Esophagus muscularis mucosa (tissue), 4 donors: ENCODE data around the gene PLEKHM2. TPM values are rescaled to one million over a fixed set of nuclear protein-coding genes. Genes with fewer than 3 reads are reported as not detected.
"Not testable (repeated sequence)": the region's sequence is repeated elsewhere in the genome, so short reads cannot be mapped to it uniquely, and the experiment has no call there.

Experiments
- DNase-seq: peaks from one replicate; pipeline ENCODE4 v3.0.0-alpha.2; 2017; ENCODE audit errors: extremely low spot score
- H3K27ac ChIP-seq, 4 donors: fragments of 200-600 bp; sonication (generic); replicated peaks in 1 of 4; 1 replicate in 3 of 4; 2 replicates in 1 of 4; pipeline ENCODE4 v1.5.1; 2016 to 2019; ENCODE audit warnings: mild to moderate bottlenecking in 1 of 4
- H3K27me3 ChIP-seq, 4 donors: fragments of 200-600 bp; sonication (generic); one replicate each; pipeline versions ENCODE4 v1.5.1 to v1.6.0; 2016 to 2019
- H3K36me3 ChIP-seq, 4 donors: fragments of 200-600 bp; sonication (generic); one replicate each; pipeline ENCODE4 v1.5.1; 2016 to 2019
- H3K4me1 ChIP-seq, 4 donors: fragments of 200-600 bp; sonication (generic); one replicate each; pipeline ENCODE4 v1.5.1; 2016 to 2019
- H3K4me3 ChIP-seq, 4 donors: fragments of 200-600 bp; sonication (generic); 1 replicate in 2 of 4; 2 replicates in 2 of 4; pipeline ENCODE4 v1.5.1; 2016 to 2019; ENCODE audit warnings: mild to moderate bottlenecking in 4 of 4, moderate library complexity in 1 of 4
- H3K9me3 ChIP-seq, 4 donors: fragments of 200-600 bp; sonication (generic); 1 replicate in 3 of 4; 2 replicates in 1 of 4; pipeline ENCODE4 v1.5.1; 2016 to 2019
- EP300 ChIP-seq: sonication (generic); formaldehyde crosslinking; IDR thresholded peaks from one replicate; pipeline ENCODE4 v1.6.1; 2017; ENCODE audit warnings: antibody characterized with exemption
- POLR2A ChIP-seq: fragments of 450-650 bp; IDR thresholded peaks from one replicate; pipeline ENCODE4 v1.6.1; 2017; ENCODE audit warnings: antibody characterized with exemption, moderate library complexity, mild to moderate bottlenecking, low read depth
- POLR2AphosphoS5 ChIP-seq, 2 donors: sonication (generic); formaldehyde crosslinking; IDR thresholded peaks; one replicate each; pipeline ENCODE4 v1.6.1; 2017; ENCODE audit warnings: antibody characterized with exemption in 2 of 2
- WGBS: methylation state at CpG from one replicate; pipeline ENCODE4 v1.1.5; 2018; 5-methylcytosine and 5-hydroxymethylcytosine counted together
- intact Hi-C: fragments of 100-400 bp; cut with DNase I; formaldehyde crosslinking; loops from one replicate; pipeline ENCODE4 v1.15.1; 2023
- total RNA-seq, 4 donors: library from RNA; depleted of rRNA; stranded (reverse); fragments of >200 nt; gene quantifications; one replicate each; pipeline versions ENCODE4 v1.1.0 to v1.2.1, GENCODE V29; 2016
- TF ChIP-seq, protein P1 (sequence below), 3 experiments: fragments of 200-600 bp in 2 of 3; fragments of 450-650 bp in 1 of 3; sonication (generic) in 2 of 3; IDR thresholded peaks; one replicate each; pipeline ENCODE4 v1.5.1; 2017 to 2019; ENCODE audit warnings: antibody characterized with exemption in 3 of 3, mild to moderate bottlenecking in 2 of 3, moderate library complexity in 1 of 3

The PLEKHM2 gene
- total RNA-seq, 4 donors from 2014 or later = 44.4 to 68.2 (median 55.2) TPM

DNA sequence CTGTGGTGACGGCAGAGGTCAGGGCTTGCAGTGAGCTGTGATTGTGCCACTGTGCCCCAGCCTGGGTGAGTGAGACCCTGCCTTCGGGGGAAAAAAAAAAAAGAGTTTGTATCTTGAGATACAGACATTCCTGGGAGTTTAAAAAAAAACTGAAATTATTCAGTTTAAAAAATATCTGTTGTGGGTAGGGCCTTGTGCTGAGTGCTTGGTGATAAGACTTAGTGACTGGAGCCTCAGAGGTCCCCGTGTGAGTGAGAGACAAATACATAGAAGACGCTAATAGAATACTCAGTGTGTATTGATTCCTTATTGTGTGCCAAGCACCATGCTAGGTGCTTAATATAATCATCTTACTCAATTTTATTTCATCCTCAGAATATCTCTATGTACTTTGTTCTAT, 44.2 kb upstream of the PLEKHM2 start:
- no peak overlapping the region for H3K4me3 ChIP-seq
- H3K27ac ChIP-seq = no peak overlapping the region
- no peaks in the 10 kb centered on the region for H3K4me1 ChIP-seq
- 95% methylated on average over 4 of the region's 4 CpGs for WGBS
- H3K36me3 ChIP-seq = peaks cover 29 to 92% (median 89%) of the 10 kb centered on the region in 4 donors
- no peak for TF ChIP-seq EP300
- no peak for TF ChIP-seq POLR2A
- TF ChIP-seq, protein P1, sequence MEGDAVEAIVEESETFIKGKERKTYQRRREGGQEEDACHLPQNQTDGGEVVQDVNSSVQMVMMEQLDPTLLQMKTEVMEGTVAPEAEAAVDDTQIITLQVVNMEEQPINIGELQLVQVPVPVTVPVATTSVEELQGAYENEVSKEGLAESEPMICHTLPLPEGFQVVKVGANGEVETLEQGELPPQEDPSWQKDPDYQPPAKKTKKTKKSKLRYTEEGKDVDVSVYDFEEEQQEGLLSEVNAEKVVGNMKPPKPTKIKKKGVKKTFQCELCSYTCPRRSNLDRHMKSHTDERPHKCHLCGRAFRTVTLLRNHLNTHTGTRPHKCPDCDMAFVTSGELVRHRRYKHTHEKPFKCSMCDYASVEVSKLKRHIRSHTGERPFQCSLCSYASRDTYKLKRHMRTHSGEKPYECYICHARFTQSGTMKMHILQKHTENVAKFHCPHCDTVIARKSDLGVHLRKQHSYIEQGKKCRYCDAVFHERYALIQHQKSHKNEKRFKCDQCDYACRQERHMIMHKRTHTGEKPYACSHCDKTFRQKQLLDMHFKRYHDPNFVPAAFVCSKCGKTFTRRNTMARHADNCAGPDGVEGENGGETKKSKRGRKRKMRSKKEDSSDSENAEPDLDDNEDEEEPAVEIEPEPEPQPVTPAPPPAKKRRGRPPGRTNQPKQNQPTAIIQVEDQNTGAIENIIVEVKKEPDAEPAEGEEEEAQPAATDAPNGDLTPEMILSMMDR (IDR thresholded peaks at IDR 0.05) = no peak
- TF ChIP-seq POLR2AphosphoS5 (IDR thresholded peaks at IDR 0.05) = no peak
- intact Hi-C loops = no loop called here
- no peaks in the 10 kb centered on the region for H3K27me3 ChIP-seq
- H3K9me3 ChIP-seq = no peaks in the 10 kb centered on the region
- DNase-seq = no peak

- intact Hi-C loops = no loop called here
- H3K36me3 ChIP-seq = peaks cover 27 to 92% (median 87%) of the 10 kb centered on the region in 4 donors
- H3K9me3 ChIP-seq = no peaks in the 10 kb centered on the region
- 88% methylated on average over 3 of the region's 3 CpGs for WGBS
- no peaks in the 10 kb centered on the region for H3K27me3 ChIP-seq
- no peak for DNase-seq
- TF ChIP-seq, protein P1 (IDR thresholded peaks at IDR 0.05) = no peak
- TF ChIP-seq POLR2AphosphoS5 (IDR thresholded peaks at IDR 0.05) (no peak), POLR2A (no peak), EP300 (no peak)
- H3K4me3 ChIP-seq = no peak overlapping the region
- H3K27ac ChIP-seq = no peak overlapping the region
- H3K4me1 ChIP-seq = no peaks in the 10 kb centered on the region
Measured at GRCh38 chr1:15640667-15641066, 43.5 kb upstream of the PLEKHM2 start.

- TF ChIP-seq POLR2AphosphoS5 (IDR thresholded peaks at IDR 0.05) = no peak
- TF ChIP-seq EP300 = no peak
- TF ChIP-seq, protein P1 (IDR thresholded peaks at IDR 0.05) = no peak
- no peak for TF ChIP-seq POLR2A
- Histone ChIP-seq H3K27ac (no peak overlapping the region), H3K36me3 (peaks cover 24 to 95% (median 62%) of the 10 kb centered on the region in 4 donors), H3K9me3 (no peaks in the 10 kb centered on the region), H3K4me1 (no peaks in the 10 kb centered on the region), H3K27me3 (no peaks in the 10 kb centered on the region), H3K4me3 (no peak overlapping the region)
- no peak for DNase-seq
- 100% methylated on average over 1 of the region's 1 CpG for WGBS
- intact Hi-C loops = no loop called here
Measured at GRCh38 chr1:15649937-15650336, 34.2 kb upstream of the PLEKHM2 start.

- 85% methylated on average over 2 of the region's 2 CpGs for WGBS
- no peak overlapping the region for H3K27ac ChIP-seq
- DNase-seq = no peak
- H3K27me3 ChIP-seq = no peaks in the 10 kb centered on the region
- H3K36me3 ChIP-seq = peaks cover 23 to 95% (median 61%) of the 10 kb centered on the region in 4 donors
- TF ChIP-seq, protein P1 (IDR thresholded peaks at IDR 0.05) = no peak
- TF ChIP-seq POLR2A (no peak), EP300 (no peak), POLR2AphosphoS5 (IDR thresholded peaks at IDR 0.05) (no peak)
- no peaks in the 10 kb centered on the region for H3K4me1 ChIP-seq
- no peak overlapping the region for H3K4me3 ChIP-seq
- H3K9me3 ChIP-seq = no peaks in the 10 kb centered on the region
- intact Hi-C loops = no loop called here
Measured at GRCh38 chr1:15650433-15650832, 33.7 kb upstream of the PLEKHM2 start.

DNA sequence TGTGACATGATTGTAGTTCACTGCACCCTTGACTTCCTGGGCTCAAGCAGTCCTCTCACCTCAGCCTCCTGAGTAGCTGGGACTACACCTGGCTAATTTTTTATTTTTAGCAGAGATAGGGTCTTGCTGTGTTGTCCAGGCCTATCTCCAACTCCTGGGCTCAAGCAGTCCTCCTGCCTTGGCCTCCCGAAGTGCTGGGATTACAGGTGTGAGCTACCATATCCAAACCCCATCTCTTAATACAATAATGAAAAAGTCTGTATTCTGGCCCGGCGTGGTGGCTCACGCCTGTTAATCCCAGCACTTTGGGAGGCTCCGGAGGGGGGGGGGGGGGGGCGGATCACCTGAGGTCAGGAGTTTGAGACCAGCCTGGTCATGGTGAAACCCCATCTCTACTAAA, 32.0 kb upstream of the PLEKHM2 start:
- H3K36me3 ChIP-seq = peaks cover 19 to 97% (median 66%) of the 10 kb centered on the region in 4 donors
- H3K4me1 ChIP-seq, H3K27me3 ChIP-seq, DNase-seq, H3K27ac ChIP-seq, intact Hi-C loops, H3K9me3 ChIP-seq, H3K4me3 ChIP-seq: not testable (repeated sequence)
- WGBS = 96% methylated on average over 5 of the region's 6 CpGs
